ENCODE data around the gene RPL41.

RPL41 gene

GRCh38 chr12:56079723-56080555, 36.5 kb upstream of the RPL41 start, which contains the start of gene ERBB3 (continued):
- TF ChIP-seq, protein P1, sequence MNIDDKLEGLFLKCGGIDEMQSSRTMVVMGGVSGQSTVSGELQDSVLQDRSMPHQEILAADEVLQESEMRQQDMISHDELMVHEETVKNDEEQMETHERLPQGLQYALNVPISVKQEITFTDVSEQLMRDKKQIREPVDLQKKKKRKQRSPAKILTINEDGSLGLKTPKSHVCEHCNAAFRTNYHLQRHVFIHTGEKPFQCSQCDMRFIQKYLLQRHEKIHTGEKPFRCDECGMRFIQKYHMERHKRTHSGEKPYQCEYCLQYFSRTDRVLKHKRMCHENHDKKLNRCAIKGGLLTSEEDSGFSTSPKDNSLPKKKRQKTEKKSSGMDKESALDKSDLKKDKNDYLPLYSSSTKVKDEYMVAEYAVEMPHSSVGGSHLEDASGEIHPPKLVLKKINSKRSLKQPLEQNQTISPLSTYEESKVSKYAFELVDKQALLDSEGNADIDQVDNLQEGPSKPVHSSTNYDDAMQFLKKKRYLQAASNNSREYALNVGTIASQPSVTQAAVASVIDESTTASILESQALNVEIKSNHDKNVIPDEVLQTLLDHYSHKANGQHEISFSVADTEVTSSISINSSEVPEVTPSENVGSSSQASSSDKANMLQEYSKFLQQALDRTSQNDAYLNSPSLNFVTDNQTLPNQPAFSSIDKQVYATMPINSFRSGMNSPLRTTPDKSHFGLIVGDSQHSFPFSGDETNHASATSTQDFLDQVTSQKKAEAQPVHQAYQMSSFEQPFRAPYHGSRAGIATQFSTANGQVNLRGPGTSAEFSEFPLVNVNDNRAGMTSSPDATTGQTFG (tag by site-specific recombination; IDR thresholded peaks at IDR 0.05; ENCODE audit: borderline replicate concordance): no peak; the same call in 1 of the 2 replicates
- TF ChIP-seq ZSCAN4 (tag by site-specific recombination; IDR thresholded peaks at IDR 0.05): no peak
- TF ChIP-seq, protein P2, sequence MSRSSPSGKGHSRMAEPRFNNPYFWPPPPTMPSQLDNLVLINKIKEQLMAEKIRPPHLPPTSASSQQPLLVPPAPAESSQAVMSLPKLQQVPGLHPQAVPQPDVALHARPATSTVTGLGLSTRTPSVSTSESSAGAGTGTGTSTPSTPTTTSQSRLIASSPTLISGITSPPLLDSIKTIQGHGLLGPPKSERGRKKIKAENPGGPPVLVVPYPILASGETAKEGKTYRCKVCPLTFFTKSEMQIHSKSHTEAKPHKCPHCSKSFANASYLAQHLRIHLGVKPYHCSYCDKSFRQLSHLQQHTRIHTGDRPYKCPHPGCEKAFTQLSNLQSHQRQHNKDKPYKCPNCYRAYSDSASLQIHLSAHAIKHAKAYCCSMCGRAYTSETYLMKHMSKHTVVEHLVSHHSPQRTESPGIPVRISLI (tag by site-specific recombination; IDR thresholded peaks at IDR 0.05): no peak
- no peak for TF ChIP-seq ZNF426 (tag by site-specific recombination; IDR thresholded peaks at IDR 0.05)
- no peak for TF ChIP-seq HOXC10 (CRISPR knock-in tag; IDR thresholded peaks at IDR 0.05)
- peak; percentile 90; the same call in 1 of the 2 replicates for TF ChIP-seq ZNF777 (tag by site-specific recombination; IDR thresholded peaks at IDR 0.05; ENCODE audit: borderline replicate concordance)
- peak; percentile 76 for TF ChIP-seq ZBTB21 (tag by site-specific recombination; IDR thresholded peaks at IDR 0.05)
- peak; percentile 95 for TF ChIP-seq ZBTB44 (tag by site-specific recombination; IDR thresholded peaks at IDR 0.05)
- TF ChIP-seq ZBTB11 (tag by site-specific recombination; conservative IDR thresholded peaks at IDR 0.05; ENCODE audit: low read depth): peak; percentile 52; the same call in 1 of the 2 replicates
- peak; percentile 69 for TF ChIP-seq OSR2 (tag by site-specific recombination; IDR thresholded peaks at IDR 0.05)
- TF ChIP-seq ZSCAN23 (tag by site-specific recombination; IDR thresholded peaks at IDR 0.05): peak; percentile 93
- TF ChIP-seq ZNF768 (tag by site-specific recombination; IDR thresholded peaks at IDR 0.05): no peak; the same call in 1 of the 2 replicates
- no peak for TF ChIP-seq MYNN (tag by site-specific recombination; IDR thresholded peaks at IDR 0.05; ENCODE audit: borderline replicate concordance)
- TF ChIP-seq, protein P3, sequence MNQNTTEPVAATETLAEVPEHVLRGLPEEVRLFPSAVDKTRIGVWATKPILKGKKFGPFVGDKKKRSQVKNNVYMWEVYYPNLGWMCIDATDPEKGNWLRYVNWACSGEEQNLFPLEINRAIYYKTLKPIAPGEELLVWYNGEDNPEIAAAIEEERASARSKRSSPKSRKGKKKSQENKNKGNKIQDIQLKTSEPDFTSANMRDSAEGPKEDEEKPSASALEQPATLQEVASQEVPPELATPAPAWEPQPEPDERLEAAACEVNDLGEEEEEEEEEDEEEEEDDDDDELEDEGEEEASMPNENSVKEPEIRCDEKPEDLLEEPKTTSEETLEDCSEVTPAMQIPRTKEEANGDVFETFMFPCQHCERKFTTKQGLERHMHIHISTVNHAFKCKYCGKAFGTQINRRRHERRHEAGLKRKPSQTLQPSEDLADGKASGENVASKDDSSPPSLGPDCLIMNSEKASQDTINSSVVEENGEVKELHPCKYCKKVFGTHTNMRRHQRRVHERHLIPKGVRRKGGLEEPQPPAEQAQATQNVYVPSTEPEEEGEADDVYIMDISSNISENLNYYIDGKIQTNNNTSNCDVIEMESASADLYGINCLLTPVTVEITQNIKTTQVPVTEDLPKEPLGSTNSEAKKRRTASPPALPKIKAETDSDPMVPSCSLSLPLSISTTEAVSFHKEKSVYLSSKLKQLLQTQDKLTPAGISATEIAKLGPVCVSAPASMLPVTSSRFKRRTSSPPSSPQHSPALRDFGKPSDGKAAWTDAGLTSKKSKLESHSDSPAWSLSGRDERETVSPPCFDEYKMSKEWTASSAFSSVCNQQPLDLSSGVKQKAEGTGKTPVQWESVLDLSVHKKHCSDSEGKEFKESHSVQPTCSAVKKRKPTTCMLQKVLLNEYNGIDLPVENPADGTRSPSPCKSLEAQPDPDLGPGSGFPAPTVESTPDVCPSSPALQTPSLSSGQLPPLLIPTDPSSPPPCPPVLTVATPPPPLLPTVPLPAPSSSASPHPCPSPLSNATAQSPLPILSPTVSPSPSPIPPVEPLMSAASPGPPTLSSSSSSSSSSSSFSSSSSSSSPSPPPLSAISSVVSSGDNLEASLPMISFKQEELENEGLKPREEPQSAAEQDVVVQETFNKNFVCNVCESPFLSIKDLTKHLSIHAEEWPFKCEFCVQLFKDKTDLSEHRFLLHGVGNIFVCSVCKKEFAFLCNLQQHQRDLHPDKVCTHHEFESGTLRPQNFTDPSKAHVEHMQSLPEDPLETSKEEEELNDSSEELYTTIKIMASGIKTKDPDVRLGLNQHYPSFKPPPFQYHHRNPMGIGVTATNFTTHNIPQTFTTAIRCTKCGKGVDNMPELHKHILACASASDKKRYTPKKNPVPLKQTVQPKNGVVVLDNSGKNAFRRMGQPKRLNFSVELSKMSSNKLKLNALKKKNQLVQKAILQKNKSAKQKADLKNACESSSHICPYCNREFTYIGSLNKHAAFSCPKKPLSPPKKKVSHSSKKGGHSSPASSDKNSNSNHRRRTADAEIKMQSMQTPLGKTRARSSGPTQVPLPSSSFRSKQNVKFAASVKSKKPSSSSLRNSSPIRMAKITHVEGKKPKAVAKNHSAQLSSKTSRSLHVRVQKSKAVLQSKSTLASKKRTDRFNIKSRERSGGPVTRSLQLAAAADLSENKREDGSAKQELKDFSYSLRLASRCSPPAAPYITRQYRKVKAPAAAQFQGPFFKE (tag by site-specific recombination; IDR thresholded peaks at IDR 0.05; ENCODE audit: borderline replicate concordance): peak; percentile 79; the same call in 1 of the 2 replicates
- TF ChIP-seq PRDM1 (tag by site-specific recombination; IDR thresholded peaks at IDR 0.05): peak; percentile 61; the same call in 1 of the 2 replicates
- peak; percentile 96 for TF ChIP-seq ZBTB7A (tag by site-specific recombination; IDR thresholded peaks at IDR 0.05; ENCODE audit: low read depth)
- TF ChIP-seq WT1 (tag by site-specific recombination; IDR thresholded peaks at IDR 0.05): peak; percentile 93
- TF ChIP-seq ZIC2 (tag by site-specific recombination; IDR thresholded peaks at IDR 0.05): peak; percentile 89
- TF ChIP-seq YY1 (tag by site-specific recombination; IDR thresholded peaks at IDR 0.05): no peak
- no peak for TF ChIP-seq ZNF571 (tag by site-specific recombination; IDR thresholded peaks at IDR 0.05)
- TF ChIP-seq ZNF585B (tag by site-specific recombination; IDR thresholded peaks at IDR 0.05): no peak
- TF ChIP-seq ZNF701 (tag by site-specific recombination; IDR thresholded peaks at IDR 0.05): 0 out of 2 replicates have a peak, but pooled peaks have one; percentile 33
- TF ChIP-seq ZNF248 (tag by site-specific recombination; IDR thresholded peaks at IDR 0.05): no peak

Data from HEK293 (cell line).